CD8-positive, alpha-beta memory T cell (primary cell): ENCODE measurements around the gene VPS39. TPM values are rescaled to one million over a fixed set of nuclear protein-coding genes. Genes with fewer than 3 reads are reported as not detected.

Experiments used
- polyA plus RNA-seq: library from polyadenylated mRNA; unstranded; fragments of 300-500 nt; fragmentation: Illumina TruSeq; gene quantifications from one replicate; pipeline ENCODE4 v1.2.3, GENCODE V29; 2021
- total RNA-seq, 2 experiments: library from RNA; stranded (reverse); gene quantifications; one replicate each; pipeline ENCODE4 v1.2.3, GENCODE V29; 2021

The VPS39 gene
- total and polyA plus RNA-seq, 3 experiments from 2014 or later: 39.2 to 49.2 (median 45.5) TPM

Other genes with a start within 250 kb of the VPS39 start
- gene EHD4, start 235.7 kb downstream of the VPS39 start, total RNA-seq: 10 to 100 TPM; 24.2 to 26.4 TPM
- gene EHD4, start 235.7 kb downstream of the VPS39 start, polyA plus RNA-seq: 11.2 TPM
- gene PLA2G4E, start 187.3 kb downstream of the VPS39 start, total RNA-seq: not detected
- not detected for gene PLA2G4E, start 187.3 kb downstream of the VPS39 start, polyA plus RNA-seq
- gene PLA2G4D, start 113.7 kb downstream of the VPS39 start, total RNA-seq: not detected
- not detected for gene PLA2G4D, start 113.7 kb downstream of the VPS39 start, polyA plus RNA-seq
- gene PLA2G4F, start 51.7 kb downstream of the VPS39 start, total RNA-seq: not detected
- not detected for gene PLA2G4F, start 51.7 kb downstream of the VPS39 start, polyA plus RNA-seq
- 10 to 100 TPM; 18.0 to 19.0 TPM for gene GANC, start 64.9 kb upstream of the VPS39 start, total RNA-seq
- 12.2 TPM for gene GANC, start 64.9 kb upstream of the VPS39 start, polyA plus RNA-seq
- gene TMEM87A, start 65.1 kb upstream of the VPS39 start, total RNA-seq: 10 to 100 TPM; 44.6 to 47.2 TPM
- gene TMEM87A, start 65.1 kb upstream of the VPS39 start, polyA plus RNA-seq: 66.3 TPM
- 1 to 10 TPM; 3.3 to 4.3 TPM for gene CAPN3, start 151.2 kb upstream of the VPS39 start, total RNA-seq
- 1.1 TPM for gene CAPN3, start 151.2 kb upstream of the VPS39 start, polyA plus RNA-seq